Heart right ventricle (tissue), 16 donors: ENCODE results near the gene POU3F4. TPM values are rescaled to one million over a fixed set of nuclear protein-coding genes. Genes with fewer than 3 reads are reported as not detected.

Source experiments
- ATAC-seq, 8 donors: fragments of 200-7000 bp; cut with Tn5 transposase; one replicate each; pipeline ENCODE4 v1.9.1; 2020; ENCODE audit warnings: mild to moderate bottlenecking in 8 of 8, moderate library complexity in 8 of 8, moderate number of reproducible peaks in 1 of 8
- DNase-seq, 2 donors: peaks; one replicate each; pipeline ENCODE4 v3.0.0-alpha.2; 2020
- H3K27ac ChIP-seq, 10 donors: fragments of 200-600 bp; sonication (generic) in 2 of 10; one replicate each; pipeline versions ENCODE4 v1.5.0 to v1.8.0; 2020 to 2022; ENCODE audit warnings: mild to moderate bottlenecking in 3 of 10
- H3K27me3 ChIP-seq, 7 donors: fragments of 200-600 bp; one replicate each; pipeline ENCODE4 v1.8.0; 2021 to 2022; ENCODE audit warnings: mild to moderate bottlenecking in 2 of 7
- H3K36me3 ChIP-seq, 9 donors: fragments of 200-600 bp; sonication (generic) in 1 of 9; one replicate each; pipeline versions ENCODE4 v1.5.0 to v1.8.0; 2020 to 2022; ENCODE audit warnings: mild to moderate bottlenecking in 2 of 9
- H3K4me1 ChIP-seq, 9 donors: fragments of 200-600 bp; sonication (generic) in 1 of 9; one replicate each; pipeline versions ENCODE4 v1.5.0 to v1.8.0; 2020 to 2022; ENCODE audit warnings: mild to moderate bottlenecking in 4 of 9
- H3K4me3 ChIP-seq, 10 donors: fragments of 200-600 bp; sonication (generic) in 2 of 10; one replicate each; pipeline versions ENCODE4 v1.5.0 to v1.8.0; 2020 to 2022; ENCODE audit warnings: mild to moderate bottlenecking in 7 of 10, moderate library complexity in 2 of 10
- H3K9me3 ChIP-seq, 11 donors: fragments of 200-600 bp in 10 of 11; sonication (generic) in 2 of 11; one replicate each; pipeline versions ENCODE4 v1.5.0 to v1.8.0; 2013 to 2022; ENCODE audit warnings: mild to moderate bottlenecking in 2 of 11, control low read depth in 1 of 11, moderate library complexity in 1 of 11
- WGBS, 2 donors: extraction: QIAGEN DNeasy Blood & Tissue Kit; methylation state at CpG; one replicate each; pipeline ENCODE4 v1.1.7; 2013; ENCODE audit warnings: inconsistent platforms in 1 of 2; 5-methylcytosine and 5-hydroxymethylcytosine counted together
- intact Hi-C, 10 donors: fragments of 100-400 bp; cut with DNase I; formaldehyde crosslinking; loops; one replicate each; pipeline versions ENCODE4 v1.11.1 to v1.14.2; 2022
- polyA plus RNA-seq, 2 donors: library from polyadenylated mRNA; stranded (reverse); fragments of 200-250 nt; gene quantifications; one replicate each; pipeline ENCODE4 v1.2.3, GENCODE V29; 2013
- total RNA-seq, 10 donors: library from RNA; stranded (reverse); fragmentation: NEBNext Ultra II Directional in 3 of 10; extraction: Animal tissue kit (Norgen Biotek cat#: 25700) in 3 of 10; gene quantifications; one replicate each; pipeline versions ENCODE4 v1.2.1 to v1.2.4, GENCODE V29; 2021 to 2023
- TF ChIP-seq, protein P1 (sequence below), 9 donors: fragments of 200-600 bp; sonication (generic) in 2 of 9; IDR thresholded peaks; one replicate each; pipeline versions ENCODE4 v1.5.0 to v1.8.0; 2021 to 2022; ENCODE audit warnings: antibody characterized with exemption in 9 of 9, mild to moderate bottlenecking in 5 of 9, moderate library complexity in 1 of 9
- donor health status: Arrhythmogenic right ventricular cardiomyopathy.
- donor health status: ischemic (EF 13 %, LVEDD 7.1; RV severe dilation, severe dysfunction).
- donor health status: healthy with polysubstance abuse.
- donor health status: DM: no; HTN: yes; CAD: no.
- donor health status: DM: no; HTN: no; CAD: no.
- donor health status: ischemic (EF 25% LVEDD 6.9; RV normal size, moderate dysfunction).
- donor health status: ischemic (EF 25% LVEDD 5.7; RV mildly dilated, moderate dysfunction).
- donor health status: healthy.
- donor health status: DM: yes; HTN: yes; CAD: no.
- donor health status: Ischemic cardiomyopathy.
- donor health status: ischemic (EF 35%, LVEDD 5.7; RV mildly dilated, moderate dysfunction).
- donor health status: nonischemic (EF 11% LVEDD 7.7; RV severe dilation, severe dysfunction).
- donor health status: DM: yes; HTN: yes; CAD: no.
- donor health status: PGD.
- donor health status: ischemic (EF 29% LVEDD 5.4; RV normal size, mild dysfunction).
- donor health status: nonischemic (EF 23%, LVEDD 6.1; RV moderate dilation, normal function).

POU3F4 gene
- total and polyA plus RNA-seq, 12 donors, result not detected

DNA sequence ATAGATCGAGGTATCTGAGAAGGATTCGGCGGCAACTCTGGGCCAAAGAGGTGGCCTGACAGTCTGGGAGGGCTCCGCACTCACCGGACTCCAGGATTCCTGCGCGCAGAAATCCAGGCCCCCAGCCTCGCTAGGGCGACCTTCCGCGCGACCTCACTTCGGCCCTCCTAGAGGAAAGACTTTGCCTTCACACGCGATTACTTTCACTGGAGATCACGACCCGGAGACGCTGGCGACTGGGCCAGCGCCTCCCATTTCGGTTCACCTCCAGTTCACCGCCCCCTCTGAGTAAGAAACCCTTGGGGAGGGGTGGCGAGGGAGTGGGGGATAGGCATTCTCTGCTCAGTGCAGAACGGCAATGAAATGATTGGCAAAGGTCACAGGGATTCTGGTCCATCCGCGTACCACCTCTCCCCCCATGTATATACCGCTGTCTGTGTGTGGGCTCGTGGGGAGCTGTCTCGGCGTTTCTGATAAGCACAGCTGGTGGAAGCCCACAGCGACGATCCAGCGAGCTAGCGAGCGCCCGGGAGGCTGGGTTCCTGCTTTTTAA lies 2.5 kb downstream of the POU3F4 start:
- peaks cover 0 to 3% (median 0%) of the 10 kb centered on the region in 9 donors for H3K4me1 ChIP-seq
- intact Hi-C loops, result no loop called here
- H3K36me3 ChIP-seq, result no peaks in the 10 kb centered on the region
- H3K4me3 ChIP-seq, result peak overlapping the region in 2 of 10 donors; percentile 8 to 13
- DNase-seq (no peak), ATAC-seq (no peak)
- TF ChIP-seq, protein P1, sequence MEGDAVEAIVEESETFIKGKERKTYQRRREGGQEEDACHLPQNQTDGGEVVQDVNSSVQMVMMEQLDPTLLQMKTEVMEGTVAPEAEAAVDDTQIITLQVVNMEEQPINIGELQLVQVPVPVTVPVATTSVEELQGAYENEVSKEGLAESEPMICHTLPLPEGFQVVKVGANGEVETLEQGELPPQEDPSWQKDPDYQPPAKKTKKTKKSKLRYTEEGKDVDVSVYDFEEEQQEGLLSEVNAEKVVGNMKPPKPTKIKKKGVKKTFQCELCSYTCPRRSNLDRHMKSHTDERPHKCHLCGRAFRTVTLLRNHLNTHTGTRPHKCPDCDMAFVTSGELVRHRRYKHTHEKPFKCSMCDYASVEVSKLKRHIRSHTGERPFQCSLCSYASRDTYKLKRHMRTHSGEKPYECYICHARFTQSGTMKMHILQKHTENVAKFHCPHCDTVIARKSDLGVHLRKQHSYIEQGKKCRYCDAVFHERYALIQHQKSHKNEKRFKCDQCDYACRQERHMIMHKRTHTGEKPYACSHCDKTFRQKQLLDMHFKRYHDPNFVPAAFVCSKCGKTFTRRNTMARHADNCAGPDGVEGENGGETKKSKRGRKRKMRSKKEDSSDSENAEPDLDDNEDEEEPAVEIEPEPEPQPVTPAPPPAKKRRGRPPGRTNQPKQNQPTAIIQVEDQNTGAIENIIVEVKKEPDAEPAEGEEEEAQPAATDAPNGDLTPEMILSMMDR (IDR thresholded peaks at IDR 0.05), result no peak
- H3K27me3 ChIP-seq, result peaks cover 0 to 97% (median 45%) of the 10 kb centered on the region in 7 donors
- H3K9me3 ChIP-seq, result peaks cover 0 to 10% (median 0%) of the 10 kb centered on the region in 11 donors
- H3K27ac ChIP-seq, result no peak overlapping the region
- 1 to 2% methylated on average over 29 to 36 of the region's 36 CpGs for WGBS, 2 donors

DNA sequence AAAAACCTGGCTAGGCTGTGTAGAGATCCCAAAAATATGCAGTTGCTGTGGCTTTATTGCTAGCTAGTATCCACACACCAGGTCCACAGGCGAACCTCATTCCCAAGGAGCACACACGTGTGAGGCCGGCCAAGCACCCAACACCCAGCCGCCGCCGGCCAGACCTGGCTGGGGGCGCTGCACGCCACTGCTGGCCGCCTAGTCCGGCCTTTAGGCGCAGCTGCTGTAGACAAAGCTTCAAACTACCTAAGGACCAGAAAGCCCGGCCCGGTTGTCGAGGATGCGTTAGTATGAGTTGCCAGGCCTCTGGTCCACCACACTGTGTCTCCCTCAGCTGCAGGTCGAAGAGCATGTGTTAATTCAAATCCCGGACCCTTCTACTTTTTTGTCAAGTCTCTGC lies 3.1 kb downstream of the POU3F4 start:
- peaks cover 0 to 3% (median 0%) of the 10 kb centered on the region in 9 donors for H3K4me1 ChIP-seq
- H3K36me3 ChIP-seq, result no peaks in the 10 kb centered on the region
- intact Hi-C loops, result no loop called here
- TF ChIP-seq, protein P1 (IDR thresholded peaks at IDR 0.05), result no peak
- WGBS, 2 donors, result 3% methylated on average over 17 of the region's 17 CpGs
- no peak overlapping the region for H3K4me3 ChIP-seq
- H3K27ac ChIP-seq, result no peak overlapping the region
- peak in 1 of 8 donors; percentile 33 for ATAC-seq
- H3K27me3 ChIP-seq, result peaks cover 0 to 97% (median 45%) of the 10 kb centered on the region in 7 donors
- no peak for DNase-seq
- peaks cover 0 to 10% (median 0%) of the 10 kb centered on the region in 11 donors for H3K9me3 ChIP-seq

DNA sequence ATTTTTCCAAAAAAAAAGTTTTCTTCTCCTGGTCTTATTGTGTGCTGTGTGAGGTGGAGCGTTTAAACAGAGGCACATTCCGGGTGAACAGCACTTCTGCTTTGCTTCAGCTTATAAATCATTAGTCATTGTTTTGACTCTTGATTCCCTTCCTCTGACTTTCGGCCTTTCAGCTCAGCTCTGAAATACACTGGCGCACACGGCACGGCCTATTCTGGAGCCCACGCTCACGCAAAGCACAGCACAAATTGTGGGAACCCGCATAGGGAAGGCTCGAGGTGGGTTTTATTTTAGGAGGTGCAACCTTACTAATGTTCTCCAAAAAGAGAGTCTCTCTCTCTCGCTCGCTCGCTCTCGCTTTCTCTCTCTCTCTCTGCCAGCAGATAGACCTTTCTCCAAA lies 4.0 kb downstream of the POU3F4 start:
- no peak overlapping the region for H3K27ac ChIP-seq
- H3K9me3 ChIP-seq, result peaks cover 0 to 10% (median 0%) of the 10 kb centered on the region in 11 donors
- TF ChIP-seq, protein P1 (IDR thresholded peaks at IDR 0.05), result no peak
- peaks cover 0 to 94% (median 41%) of the 10 kb centered on the region in 7 donors for H3K27me3 ChIP-seq
- DNase-seq, result no peak
- peaks cover 0 to 3% (median 0%) of the 10 kb centered on the region in 9 donors for H3K4me1 ChIP-seq
- 44 to 49% methylated on average over 14 of the region's 14 CpGs for WGBS, 2 donors
- intact Hi-C loops, result no loop called here
- no peak for ATAC-seq
- no peak overlapping the region for H3K4me3 ChIP-seq
- no peaks in the 10 kb centered on the region for H3K36me3 ChIP-seq

DNA sequence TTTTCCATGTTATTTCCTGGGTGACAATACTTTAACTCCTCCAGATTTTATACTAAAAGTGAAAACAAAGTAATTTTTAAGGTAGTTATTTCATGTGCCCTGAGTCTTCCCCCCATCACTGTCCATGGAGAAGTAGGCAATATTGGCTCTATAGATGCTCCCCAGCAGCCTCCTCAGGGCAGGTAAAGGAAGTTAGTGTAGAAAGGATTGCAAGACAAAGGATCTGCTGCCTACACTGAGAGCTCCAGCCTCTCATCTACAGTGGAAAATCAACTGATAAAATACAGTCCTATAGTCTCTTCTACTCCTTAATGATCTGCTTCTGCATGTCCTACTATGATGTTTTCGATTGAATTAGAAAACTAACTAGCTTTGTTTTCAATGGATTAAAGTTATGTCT lies 8.5 kb downstream of the POU3F4 start:
- intact Hi-C loops, result no loop called here
- Histone ChIP-seq H3K27ac (no peak overlapping the region), H3K4me1 (no peaks in the 10 kb centered on the region), H3K4me3 (no peak overlapping the region), H3K36me3 (no peaks in the 10 kb centered on the region), H3K27me3 (peaks cover 0 to 72% (median 10%) of the 10 kb centered on the region in 7 donors), H3K9me3 (no peaks in the 10 kb centered on the region)
- DNase-seq, result no peak
- TF ChIP-seq, protein P1 (IDR thresholded peaks at IDR 0.05), result no peak
- no peak for ATAC-seq
- 70 to 80% methylated on average over 1 of the region's 1 CpG for WGBS, 2 donors
